ENCODE data around the gene BLMH.

The BLMH gene

DNA sequence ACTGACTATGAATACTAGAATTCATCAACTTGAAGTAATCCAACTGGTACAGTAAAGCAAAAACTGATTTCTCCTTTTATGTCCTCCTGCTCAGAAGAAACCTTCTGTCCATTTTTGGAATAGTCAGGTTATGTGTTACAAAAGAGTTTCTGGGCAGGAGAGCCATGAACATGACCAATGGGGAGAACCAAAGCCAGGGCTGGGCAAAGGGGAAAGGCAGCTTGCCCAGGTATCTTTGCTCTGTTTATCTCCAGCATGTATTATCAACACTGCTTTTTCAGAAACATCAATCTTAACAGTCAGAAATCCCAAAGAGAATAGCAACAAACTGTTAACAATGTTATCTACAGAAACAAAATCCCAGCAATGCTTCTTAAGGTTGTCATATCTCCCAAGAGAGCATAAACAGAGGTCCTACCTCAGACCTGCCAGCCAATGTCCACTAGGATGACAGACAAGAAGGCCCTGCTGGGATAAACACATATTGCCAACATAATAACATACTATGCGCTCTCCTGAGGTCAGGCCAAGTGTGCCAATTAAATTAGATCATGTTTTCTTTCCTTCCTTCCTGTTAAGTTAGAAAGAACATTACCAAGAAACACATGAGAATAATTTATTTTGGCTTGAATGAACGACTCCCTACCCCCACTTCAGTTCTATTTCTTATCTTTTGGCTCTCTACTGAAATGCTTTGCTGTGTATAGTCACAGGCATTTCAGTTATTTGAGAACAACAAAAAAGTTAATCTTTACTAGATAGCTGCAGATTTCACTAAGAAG lies 28.0 kb downstream of the BLMH start:
- Histone ChIP-seq H3K9me3 (replicated peaks; ENCODE audit: insufficient read depth, low read length) (no peaks in the 10 kb centered on the region), H3K4me3 (ENCODE audit: low read length) (no peak overlapping the region), H4K20me1 (ENCODE audit: insufficient read depth, low read length) (no peaks in the 10 kb centered on the region), H3K9ac (ENCODE audit: low read length) (no peak overlapping the region), H3F3A (ENCODE audit: insufficient read depth, low read length) (no peaks in the 10 kb centered on the region), H3K4me2 (ENCODE audit: low read depth, low read length) (no peak overlapping the region), H3K4me1 (ENCODE audit: low read length) (no peaks in the 10 kb centered on the region), H3K27me3 (replicated peaks; ENCODE audit: insufficient read depth, low read length) (no peaks in the 10 kb centered on the region), H2AFZ (ENCODE audit: low read length) (no peak overlapping the region), H3K79me2 (ENCODE audit: low read length) (peaks cover 5% of the 10 kb centered on the region; the same call in 1 of the 2 replicates), H3K36me3 (replicated peaks; ENCODE audit: insufficient read depth, low read length) (no peaks in the 10 kb centered on the region; the same call in 1 of the 2 replicates), H3K27ac (ENCODE audit: low read length) (no peak overlapping the region), H3K9me2 (replicated peaks; ENCODE audit: insufficient read depth, low read length) (no peaks in the 10 kb centered on the region)
- TF ChIP-seq CTCF (IDR thresholded peaks at IDR 0.05; ENCODE audit: low read length) (no peak), EZH2 (optimal IDR thresholded peaks at IDR 0.05; ENCODE audit: low read depth, low read length) (no peak), EZH2phosphoT487 (IDR thresholded peaks at IDR 0.05; ENCODE audit: low read length) (no peak)
- no peak for DNase-seq

DNA sequence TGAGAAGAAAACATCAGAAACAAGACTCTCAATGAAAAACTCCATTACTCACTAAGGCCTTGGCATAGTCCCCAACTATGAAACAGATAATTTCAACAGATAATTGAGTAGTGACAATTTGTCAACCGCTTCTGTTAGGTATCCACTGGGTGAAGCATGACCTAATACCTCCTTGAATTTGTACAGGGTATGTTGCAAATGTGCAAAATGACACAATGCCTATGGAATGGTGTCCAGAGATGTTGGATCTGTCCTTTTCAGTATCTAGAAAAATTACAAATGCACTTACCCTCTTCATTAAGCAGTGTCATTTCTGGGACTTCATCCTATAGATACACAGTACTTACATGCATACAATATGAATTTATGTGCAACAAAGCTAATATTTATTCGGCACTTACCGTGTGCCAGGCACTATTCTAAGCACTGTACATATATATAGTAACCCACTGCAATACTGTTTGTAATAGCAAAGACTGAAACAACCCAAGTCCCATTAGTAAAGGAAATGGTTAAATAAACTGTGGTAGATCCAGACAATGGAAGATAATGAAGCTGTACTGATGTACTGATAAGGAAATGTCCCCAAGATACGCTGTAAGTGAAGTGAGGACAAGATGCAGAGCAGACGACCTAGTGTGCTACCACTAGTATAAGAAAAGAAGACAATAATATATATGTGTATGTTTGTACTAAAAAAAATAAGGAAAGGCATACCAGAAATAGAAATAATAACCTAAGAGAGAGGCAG lies 34.8 kb downstream of the BLMH start:
- Histone ChIP-seq H3K4me3 (ENCODE audit: low read length) (no peak overlapping the region), H3K36me3 (replicated peaks; ENCODE audit: insufficient read depth, low read length) (no peaks in the 10 kb centered on the region; the same call in 1 of the 2 replicates), H3K9me2 (replicated peaks; ENCODE audit: insufficient read depth, low read length) (no peaks in the 10 kb centered on the region), H3K27me3 (replicated peaks; ENCODE audit: insufficient read depth, low read length) (no peaks in the 10 kb centered on the region), H2AFZ (ENCODE audit: low read length) (no peak overlapping the region), H4K20me1 (ENCODE audit: insufficient read depth, low read length) (no peaks in the 10 kb centered on the region), H3F3A (ENCODE audit: insufficient read depth, low read length) (no peaks in the 10 kb centered on the region), H3K9me3 (replicated peaks; ENCODE audit: insufficient read depth, low read length) (no peaks in the 10 kb centered on the region), H3K9ac (ENCODE audit: low read length) (no peak overlapping the region), H3K27ac (ENCODE audit: low read length) (no peak overlapping the region), H3K4me2 (ENCODE audit: low read depth, low read length) (no peak overlapping the region), H3K4me1 (ENCODE audit: low read length) (no peaks in the 10 kb centered on the region), H3K79me2 (ENCODE audit: low read length) (peaks cover 5% of the 10 kb centered on the region; the same call in 1 of the 2 replicates)
- no peak for DNase-seq
- TF ChIP-seq CTCF (IDR thresholded peaks at IDR 0.05; ENCODE audit: low read length) (no peak), EZH2 (optimal IDR thresholded peaks at IDR 0.05; ENCODE audit: low read depth, low read length) (no peak)

DNA sequence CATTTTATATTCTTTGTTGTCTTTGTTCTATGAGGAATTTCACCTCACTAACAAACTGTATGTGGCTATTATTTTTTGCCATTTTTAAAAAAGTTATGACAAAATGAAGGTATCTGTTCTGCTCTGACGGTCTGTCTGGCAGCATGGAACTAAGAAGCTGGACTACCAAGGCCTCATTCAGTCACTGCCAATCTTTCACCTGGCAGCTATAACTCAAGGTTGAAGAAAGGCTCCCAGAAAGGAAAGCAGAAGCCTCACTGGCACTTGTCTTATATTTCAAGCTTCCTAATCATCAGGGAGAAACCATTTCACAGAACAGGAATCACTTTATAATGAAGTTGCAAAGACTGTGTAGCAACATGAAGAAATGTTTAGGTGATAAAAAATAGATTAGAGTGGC lies 37.6 kb downstream of the BLMH start:
- no peaks in the 10 kb centered on the region for H3K4me1 ChIP-seq (ENCODE audit: low read length)

More for the DNA sequence above, 37.6 kb downstream of the BLMH start:
- Histone ChIP-seq H3K79me2 (ENCODE audit: low read length) (no peaks in the 10 kb centered on the region), H3K9me3 (replicated peaks; ENCODE audit: insufficient read depth, low read length) (no peaks in the 10 kb centered on the region), H3F3A (ENCODE audit: insufficient read depth, low read length) (no peaks in the 10 kb centered on the region), H3K9me2 (replicated peaks; ENCODE audit: insufficient read depth, low read length) (no peaks in the 10 kb centered on the region), H4K20me1 (ENCODE audit: insufficient read depth, low read length) (no peaks in the 10 kb centered on the region), H3K9ac (ENCODE audit: low read length) (no peak overlapping the region), H3K36me3 (replicated peaks; ENCODE audit: insufficient read depth, low read length) (no peaks in the 10 kb centered on the region; the same call in 1 of the 2 replicates), H3K27me3 (replicated peaks; ENCODE audit: insufficient read depth, low read length) (no peaks in the 10 kb centered on the region), H2AFZ (ENCODE audit: low read length) (no peak overlapping the region), H3K4me3 (ENCODE audit: low read length) (no peak overlapping the region), H3K4me2 (ENCODE audit: low read depth, low read length) (no peak overlapping the region), H3K27ac (ENCODE audit: low read length) (no peak overlapping the region)
- no peak for DNase-seq
- no peak for TF ChIP-seq EZH2phosphoT487 (IDR thresholded peaks at IDR 0.05; ENCODE audit: low read length)
- no peak for TF ChIP-seq EZH2 (optimal IDR thresholded peaks at IDR 0.05; ENCODE audit: low read depth, low read length)
- no peak for TF ChIP-seq CTCF (IDR thresholded peaks at IDR 0.05; ENCODE audit: low read length)
